MCF 10A (cell line): Measurements from ENCODE around the gene CACNA1C. TPM values are rescaled to one million over a fixed set of nuclear protein-coding genes. Genes with fewer than 3 reads are reported as not detected.

Source experiments
- BruUV-seq: library from RNA; stranded (reverse); fragments of 400-500 nt; replicated peaks from 2 replicates; lab custom pipeline; 2021; lab: Mats Ljungman, UMichigan
- CTCF ChIA-PET: fragments of 300-600 bp; sonication (Branson Sonifier 250); formaldehyde crosslinking; extraction: SDS; loops from one replicate; lab custom pipeline; 2021; ENCODE audit warnings: antibody characterized with exemption, inconsistent platforms; lab: Yijun Ruan, JAX
- POLR2A ChIA-PET: fragments of 300-600, 350-650 bp; sonication (Branson Sonifier 250); formaldehyde crosslinking; extraction: SDS; loops from one replicate; lab custom pipeline; 2020; ENCODE audit warnings: antibody characterized with exemption, inconsistent platforms; lab: Yijun Ruan, JAX
- DNase-seq: peaks from one replicate; pipeline ENCODE4 v3.0.0-alpha.2; 2018; ENCODE audit not compliant: unreplicated experiment
- H3K27ac Mint-ChIP-seq: one replicate; pipeline ENCODE4 v1.8.0; 2022; ENCODE audit warnings: mild to moderate bottlenecking, low read depth, mixed read lengths; ENCODE audit not compliant: unreplicated experiment
- H3K27me3 Mint-ChIP-seq: one replicate; pipeline ENCODE4 v1.8.0; 2022; ENCODE audit warnings: mixed read lengths; ENCODE audit not compliant: insufficient read depth, unreplicated experiment
- H3K36me3 Mint-ChIP-seq: one replicate; pipeline ENCODE4 v1.8.0; 2022; ENCODE audit warnings: mild to moderate bottlenecking, moderate library complexity, mixed read lengths; ENCODE audit not compliant: insufficient read depth, unreplicated experiment
- H3K4me1 Mint-ChIP-seq: one replicate; pipeline ENCODE4 v1.8.0; 2022; ENCODE audit warnings: mixed read lengths; ENCODE audit not compliant: insufficient read depth, unreplicated experiment
- H3K4me3 Mint-ChIP-seq: one replicate; pipeline ENCODE4 v1.8.0; 2022; ENCODE audit warnings: mild to moderate bottlenecking, moderate library complexity, mixed read lengths; ENCODE audit not compliant: unreplicated experiment
- H3K9me3 Mint-ChIP-seq: one replicate; pipeline ENCODE4 v1.8.0; 2022; ENCODE audit warnings: mixed read lengths; ENCODE audit not compliant: unreplicated experiment
- intact Hi-C: fragments of 100-400 bp; cut with micrococcal nuclease; formaldehyde crosslinking; loops from 2 replicates; pipeline ENCODE4 v1.14.1; 2022
- total RNA-seq: library from RNA; stranded (reverse); gene quantifications from 2 replicates; pipeline ENCODE4 v1.2.3, GENCODE V29; 2022
- TF ChIP-seq, protein P1 (sequence below): fragments of 200-600 bp; IDR thresholded peaks from one replicate; pipeline ENCODE4 v1.8.0; 2022; ENCODE audit warnings: antibody characterized with exemption, mild to moderate bottlenecking; ENCODE audit not compliant: unreplicated experiment

The CACNA1C gene
- total RNA-seq, 1 experiment from 2014 or later = not detected

DNA sequence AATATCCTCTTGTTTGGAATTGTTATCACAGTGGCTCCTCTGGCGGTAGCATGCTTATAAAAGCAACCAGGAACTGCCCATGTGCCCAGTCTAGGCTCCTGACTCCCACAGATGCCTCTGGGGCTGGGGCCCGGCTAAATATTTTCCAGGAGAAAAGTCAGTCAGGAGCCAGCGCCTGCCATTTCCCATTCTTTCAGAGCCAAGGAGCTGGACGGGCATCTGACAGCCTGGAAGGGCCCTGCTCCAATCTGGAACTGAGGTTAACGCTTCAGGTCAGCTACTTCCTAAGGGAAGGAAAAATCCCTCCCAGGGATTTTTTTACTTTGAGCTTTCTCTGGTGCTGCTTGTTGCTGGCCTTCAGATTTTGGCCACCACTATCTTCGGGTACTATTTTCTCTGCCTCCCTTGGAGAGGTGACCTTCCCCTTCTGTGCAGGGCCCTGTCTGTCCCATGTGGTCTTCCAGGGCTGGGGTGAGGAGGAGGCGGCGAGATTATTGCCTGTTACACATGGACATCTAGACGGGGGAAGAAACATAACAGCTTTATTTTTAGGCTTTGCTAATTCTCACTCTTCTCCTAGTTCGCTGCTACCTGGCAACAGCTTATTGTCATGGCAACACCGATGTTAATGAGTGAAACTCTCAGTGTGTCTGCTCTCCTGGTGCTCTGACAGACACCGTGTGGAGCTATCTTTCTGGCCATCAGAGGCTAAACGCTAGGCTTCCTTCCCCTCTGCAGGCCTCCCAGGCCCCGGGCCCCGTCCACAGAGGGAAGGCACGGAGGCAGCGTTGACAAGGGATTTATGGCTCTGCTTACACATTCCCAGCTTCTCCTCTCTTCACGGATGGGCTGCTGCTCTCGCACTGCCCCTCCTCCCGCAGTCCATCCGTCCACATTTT lies 160.4 kb downstream of the CACNA1C start:
- no peak overlapping the region for H3K27ac Mint-ChIP-seq
- ChIA-PET CTCF (interaction anchor here (0.8 kb wide), 1 partner anchor 69 kb away, joined by 3 read pairs; no protein-coding TSS in a partner anchor), POLR2A (interaction anchor here (0.6 to 1.3 kb wide), 2 partner anchors 10 to 92 kb away, joined by 3 to 6 read pairs; no protein-coding TSS in a partner anchor)
- no peaks in the 10 kb centered on the region for H3K9me3 Mint-ChIP-seq
- intact Hi-C loops = no loop called here
- TF ChIP-seq, protein P1, sequence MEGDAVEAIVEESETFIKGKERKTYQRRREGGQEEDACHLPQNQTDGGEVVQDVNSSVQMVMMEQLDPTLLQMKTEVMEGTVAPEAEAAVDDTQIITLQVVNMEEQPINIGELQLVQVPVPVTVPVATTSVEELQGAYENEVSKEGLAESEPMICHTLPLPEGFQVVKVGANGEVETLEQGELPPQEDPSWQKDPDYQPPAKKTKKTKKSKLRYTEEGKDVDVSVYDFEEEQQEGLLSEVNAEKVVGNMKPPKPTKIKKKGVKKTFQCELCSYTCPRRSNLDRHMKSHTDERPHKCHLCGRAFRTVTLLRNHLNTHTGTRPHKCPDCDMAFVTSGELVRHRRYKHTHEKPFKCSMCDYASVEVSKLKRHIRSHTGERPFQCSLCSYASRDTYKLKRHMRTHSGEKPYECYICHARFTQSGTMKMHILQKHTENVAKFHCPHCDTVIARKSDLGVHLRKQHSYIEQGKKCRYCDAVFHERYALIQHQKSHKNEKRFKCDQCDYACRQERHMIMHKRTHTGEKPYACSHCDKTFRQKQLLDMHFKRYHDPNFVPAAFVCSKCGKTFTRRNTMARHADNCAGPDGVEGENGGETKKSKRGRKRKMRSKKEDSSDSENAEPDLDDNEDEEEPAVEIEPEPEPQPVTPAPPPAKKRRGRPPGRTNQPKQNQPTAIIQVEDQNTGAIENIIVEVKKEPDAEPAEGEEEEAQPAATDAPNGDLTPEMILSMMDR = no peak
- H3K4me1 Mint-ChIP-seq = no peaks in the 10 kb centered on the region
- H3K4me3 Mint-ChIP-seq = no peak overlapping the region
- H3K27me3 Mint-ChIP-seq = peaks cover 9% of the 10 kb centered on the region
- DNase-seq = no peak
- H3K36me3 Mint-ChIP-seq = no peaks in the 10 kb centered on the region
- BruUV-seq = no TSS peak

DNA sequence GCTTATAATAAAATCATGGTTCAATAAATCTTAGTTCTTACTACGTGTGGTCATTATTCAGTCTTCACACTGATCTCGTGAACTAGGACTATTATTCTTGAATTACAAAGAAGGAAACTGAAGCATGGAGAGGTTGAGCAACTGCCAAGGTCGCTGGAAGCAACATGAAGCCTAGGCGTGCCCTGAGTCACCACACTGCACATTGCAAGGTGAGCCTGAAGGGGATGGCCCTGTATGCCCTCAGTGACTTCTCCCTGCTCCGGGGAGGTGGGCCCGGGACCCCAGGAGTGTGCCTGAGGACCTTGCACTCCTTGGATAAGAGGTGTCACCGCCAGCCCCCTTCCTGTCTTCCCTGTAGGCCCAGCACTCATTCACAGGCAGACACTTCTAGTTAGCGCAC lies 161.6 kb downstream of the CACNA1C start:
- Mint-ChIP-seq H3K4me1 (no peaks in the 10 kb centered on the region), H3K4me3 (no peak overlapping the region), H3K9me3 (no peaks in the 10 kb centered on the region), H3K27me3 (peaks cover 9% of the 10 kb centered on the region), H3K36me3 (no peaks in the 10 kb centered on the region), H3K27ac (no peak overlapping the region)
- TF ChIP-seq, protein P1 = no peak
- POLR2A ChIA-PET = interaction anchor here (0.6 kb wide), 1 partner anchor 1002 kb away, joined by 3 read pairs; no protein-coding TSS in a partner anchor
- BruUV-seq = no TSS peak
- peak; percentile 55 for DNase-seq
- CTCF ChIA-PET = no interaction called here
- intact Hi-C loops = no loop called here

DNA sequence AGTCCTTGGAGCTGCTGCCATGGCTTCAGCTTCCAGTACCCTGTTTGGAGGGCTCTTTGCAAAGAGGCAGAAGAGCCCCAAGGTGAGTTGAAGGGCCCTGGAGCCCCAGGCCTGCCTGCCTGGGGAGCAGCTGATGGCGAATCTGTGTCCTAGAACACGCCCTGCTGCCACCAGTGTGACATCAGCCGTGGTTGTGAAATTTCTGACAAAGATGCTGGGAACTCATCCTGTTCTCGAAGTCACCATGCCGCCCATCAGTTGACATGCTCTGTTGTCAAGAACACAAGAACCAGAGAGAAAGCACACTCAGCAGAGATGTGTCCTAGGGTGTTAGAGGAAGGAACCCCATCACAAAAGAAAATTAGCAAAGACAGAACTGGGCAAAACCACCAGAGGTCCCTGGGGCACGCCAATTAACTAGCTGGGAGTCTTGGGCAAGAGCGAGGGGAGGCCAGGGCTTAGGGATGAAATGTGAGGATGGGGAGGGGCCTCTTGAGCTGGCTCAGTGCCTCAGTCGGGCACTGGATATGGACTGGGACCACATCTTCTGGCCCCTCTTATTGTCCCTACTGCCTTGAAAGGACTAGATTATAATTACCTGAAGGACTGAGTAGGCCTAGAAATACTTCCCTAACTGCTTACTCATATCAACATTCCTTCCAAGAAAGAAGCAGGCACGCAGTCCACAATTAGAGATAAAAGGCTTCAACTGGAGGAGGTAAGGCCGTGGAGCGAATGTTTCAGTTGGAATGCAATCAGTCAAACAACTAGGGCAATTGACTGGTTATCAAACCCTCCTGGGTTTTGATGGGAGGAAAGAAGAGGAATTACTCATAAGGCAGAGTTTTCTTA lies 163.1 kb downstream of the CACNA1C start:
- H3K36me3 Mint-ChIP-seq = no peaks in the 10 kb centered on the region
- BruUV-seq = no TSS peak
- CTCF ChIA-PET = interaction anchor here (0.6 kb wide), 1 partner anchor 22 kb away, joined by 3 read pairs; no protein-coding TSS in a partner anchor
- TF ChIP-seq, protein P1 = no peak
- peak overlapping the region; percentile 24 for H3K27ac Mint-ChIP-seq
- H3K4me3 Mint-ChIP-seq = no peak overlapping the region
- no peaks in the 10 kb centered on the region for H3K9me3 Mint-ChIP-seq
- H3K4me1 Mint-ChIP-seq = no peaks in the 10 kb centered on the region
- DNase-seq = no peak
- POLR2A ChIA-PET = no interaction called here
- intact Hi-C loops = no loop called here
- H3K27me3 Mint-ChIP-seq = no peaks in the 10 kb centered on the region
